Measurements from ENCODE around the gene PRSS53.

The PRSS53 gene

DNA sequence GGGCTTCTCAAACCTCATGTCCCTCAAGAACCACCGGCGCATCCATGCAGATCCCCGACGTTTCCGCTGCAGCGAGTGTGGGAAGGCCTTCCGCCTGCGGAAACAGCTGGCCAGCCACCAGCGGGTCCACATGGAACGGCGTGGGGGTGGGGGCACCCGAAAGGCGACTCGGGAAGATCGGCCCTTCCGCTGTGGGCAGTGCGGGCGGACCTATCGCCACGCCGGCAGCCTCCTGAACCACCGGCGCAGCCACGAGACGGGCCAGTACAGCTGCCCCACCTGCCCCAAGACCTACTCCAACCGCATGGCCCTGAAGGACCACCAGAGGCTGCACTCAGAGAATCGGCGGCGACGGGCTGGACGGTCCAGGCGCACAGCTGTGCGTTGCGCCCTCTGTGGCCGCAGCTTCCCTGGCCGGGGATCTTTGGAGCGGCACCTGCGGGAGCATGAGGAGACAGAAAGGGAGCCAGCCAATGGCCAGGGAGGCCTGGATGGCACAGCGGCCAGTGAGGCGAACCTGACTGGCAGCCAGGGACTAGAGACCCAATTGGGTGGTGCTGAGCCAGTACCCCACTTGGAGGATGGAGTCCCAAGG is 8.6 kb downstream of the PRSS53 start:
- Histone ChIP-seq H3K4me3 (no peak overlapping the region), H3K4me1 (peaks cover 11 to 67% (median 39%) of the 10 kb centered on the region in 10 experiments), H4K20me1 (peaks cover 71 to 98% (median 95%) of the 10 kb centered on the region in 11 experiments), H3K27ac (no peak overlapping the region), H3K4me2 (no peak overlapping the region; a peak in 1 of 22 replicates), H3K9ac (peak overlapping the region in 2 of 11 experiments; percentile 12 to 14; a peak in 1 of 22 replicates), H3K36me3 (peaks cover 87 to 96% (median 89%) of the 10 kb centered on the region in 11 experiments), H3K9me3 (replicated peaks in 1 of 11) (no peaks in the 10 kb centered on the region), H3K27me3 (no peaks in the 10 kb centered on the region)
- no peak for TF ChIP-seq Cebpa-rat (IDR thresholded peaks at IDR 0.05)

DNA sequence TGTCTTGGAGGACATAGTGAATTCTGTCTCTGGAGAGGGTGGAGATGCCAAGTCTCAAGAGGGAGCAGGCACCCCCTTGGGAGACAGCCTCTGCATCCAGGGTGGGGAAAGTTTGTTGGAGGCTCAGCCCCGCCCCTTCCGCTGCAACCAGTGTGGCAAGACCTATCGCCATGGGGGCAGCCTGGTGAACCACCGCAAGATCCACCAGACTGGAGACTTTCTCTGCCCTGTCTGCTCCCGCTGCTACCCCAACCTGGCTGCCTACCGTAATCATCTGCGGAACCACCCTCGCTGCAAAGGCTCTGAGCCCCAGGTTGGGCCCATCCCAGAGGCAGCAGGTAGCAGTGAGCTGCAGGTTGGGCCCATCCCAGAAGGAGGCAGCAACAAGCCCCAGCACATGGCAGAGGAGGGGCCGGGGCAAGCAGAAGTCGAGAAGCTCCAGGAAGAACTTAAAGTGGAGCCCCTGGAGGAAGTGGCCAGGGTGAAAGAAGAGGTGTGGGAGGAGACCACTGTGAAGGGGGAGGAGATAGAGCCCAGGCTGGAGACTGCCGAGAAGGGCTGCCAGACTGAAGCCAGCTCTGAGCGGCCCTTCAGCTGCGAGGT is 9.3 kb downstream of the PRSS53 start:
- peaks cover 64 to 96% (median 88%) of the 10 kb centered on the region in 11 experiments for H4K20me1 ChIP-seq
- no peak overlapping the region for H3K27ac ChIP-seq
- H3K4me2 ChIP-seq = 0 out of 22 replicates have a peak overlapping the region, but pooled peaks of 3 of the 11 experiments have one; percentile 6 to 20 (median 9)
- H3K9ac ChIP-seq = peak overlapping the region in 4 of 11 experiments; percentile 14 to 37 (median 29); a peak in 4 of 22 replicates
- H3K27me3 ChIP-seq = no peaks in the 10 kb centered on the region
- peaks cover 80 to 90% (median 82%) of the 10 kb centered on the region in 11 experiments for H3K36me3 ChIP-seq
- H3K4me3 ChIP-seq = no peak overlapping the region
- TF ChIP-seq Cebpa-rat (IDR thresholded peaks at IDR 0.05) = no peak
- H3K9me3 ChIP-seq (replicated peaks in 1 of 11) = no peaks in the 10 kb centered on the region
- peaks cover 14 to 69% (median 42%) of the 10 kb centered on the region in 10 experiments for H3K4me1 ChIP-seq

DNA sequence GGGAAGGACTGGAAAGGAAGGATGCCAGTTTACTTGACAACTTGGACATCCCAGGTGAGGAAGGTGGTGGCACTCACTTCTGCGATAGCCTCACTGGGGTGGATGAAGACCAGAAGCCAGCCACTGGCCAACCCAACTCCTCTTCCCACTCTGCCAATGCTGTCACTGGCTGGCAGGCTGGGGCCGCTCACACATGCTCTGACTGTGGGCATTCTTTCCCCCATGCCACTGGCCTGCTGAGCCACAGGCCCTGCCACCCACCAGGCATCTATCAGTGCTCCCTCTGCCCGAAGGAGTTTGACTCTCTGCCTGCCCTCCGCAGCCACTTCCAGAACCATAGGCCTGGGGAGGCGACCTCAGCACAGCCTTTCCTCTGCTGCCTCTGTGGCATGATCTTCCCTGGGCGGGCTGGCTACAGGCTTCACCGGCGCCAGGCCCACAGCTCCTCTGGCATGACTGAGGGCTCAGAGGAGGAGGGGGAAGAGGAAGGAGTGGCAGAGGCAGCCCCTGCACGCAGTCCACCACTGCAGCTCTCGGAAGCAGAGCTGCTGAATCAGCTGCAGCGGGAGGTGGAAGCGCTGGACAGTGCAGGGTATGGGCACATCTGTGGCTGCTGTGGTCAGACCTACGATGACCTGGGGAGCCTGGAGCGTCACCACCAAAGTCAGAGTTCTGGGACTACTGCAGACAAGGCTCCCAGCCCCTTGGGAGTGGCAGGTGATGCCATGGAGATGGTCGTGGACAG is 10.0 kb downstream of the PRSS53 start:
- Histone ChIP-seq H4K20me1 (peaks cover 61 to 89% (median 81%) of the 10 kb centered on the region in 11 experiments), H3K9me3 (replicated peaks in 1 of 11) (no peaks in the 10 kb centered on the region), H3K9ac (peak overlapping the region in 6 of 11 experiments; percentile 6 to 37 (median 20); a peak in 5 of 22 replicates), H3K27me3 (no peaks in the 10 kb centered on the region), H3K4me1 (peaks cover 14 to 69% (median 42%) of the 10 kb centered on the region in 10 experiments), H3K4me2 (peak overlapping the region in 4 of 11 experiments; percentile 6 to 20 (median 8); a peak in 2 of 22 replicates), H3K36me3 (peaks cover 73 to 83% (median 76%) of the 10 kb centered on the region in 11 experiments), H3K4me3 (no peak overlapping the region), H3K27ac (no peak overlapping the region)
- TF ChIP-seq Cebpa-rat (IDR thresholded peaks at IDR 0.05) = no peak

DNA sequence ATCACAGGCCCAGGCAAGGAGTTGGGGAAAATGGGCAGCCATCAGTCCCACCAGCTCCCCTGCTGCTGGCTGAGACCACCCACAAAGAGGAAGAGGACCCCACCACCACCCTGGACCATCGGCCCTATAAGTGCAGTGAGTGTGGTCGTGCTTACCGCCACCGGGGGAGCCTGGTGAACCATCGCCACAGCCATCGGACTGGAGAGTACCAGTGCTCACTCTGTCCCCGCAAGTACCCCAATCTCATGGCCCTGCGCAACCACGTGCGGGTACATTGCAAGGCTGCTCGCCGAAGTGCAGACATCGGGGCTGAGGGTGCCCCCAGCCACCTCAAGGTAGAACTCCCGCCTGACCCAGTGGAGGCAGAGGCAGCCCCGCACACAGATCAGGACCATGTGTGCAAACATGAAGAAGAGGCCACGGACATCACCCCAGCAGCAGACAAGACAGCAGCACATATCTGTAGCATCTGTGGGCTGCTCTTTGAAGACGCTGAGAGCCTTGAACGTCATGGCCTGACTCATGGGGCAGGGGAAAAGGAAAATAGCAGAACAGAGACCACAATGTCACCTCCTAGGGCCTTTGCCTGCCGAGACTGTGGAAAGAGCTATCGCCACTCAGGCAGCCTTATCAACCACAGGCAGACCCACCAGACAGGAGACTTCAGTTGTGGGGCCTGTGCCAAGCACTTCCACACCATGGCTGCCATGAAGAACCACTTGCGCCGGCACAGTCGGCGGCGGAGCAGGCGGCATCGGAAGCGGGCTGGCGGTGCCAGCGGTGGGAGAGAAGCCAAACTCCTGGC is 10.9 kb downstream of the PRSS53 start:
- Histone ChIP-seq H3K27ac (no peak overlapping the region), H3K4me1 (peaks cover 14 to 65% (median 42%) of the 10 kb centered on the region in 10 experiments), H3K4me3 (no peak overlapping the region), H3K9me3 (replicated peaks in 1 of 11) (no peaks in the 10 kb centered on the region), H4K20me1 (peaks cover 60 to 81% (median 72%) of the 10 kb centered on the region in 11 experiments), H3K36me3 (peaks cover 65 to 73% (median 68%) of the 10 kb centered on the region in 11 experiments), H3K4me2 (no peak overlapping the region; a peak in 1 of 22 replicates), H3K27me3 (no peaks in the 10 kb centered on the region), H3K9ac (peak overlapping the region in 5 of 11 experiments; percentile 8 to 97 (median 14); a peak in 3 of 22 replicates)
- TF ChIP-seq Cebpa-rat (IDR thresholded peaks at IDR 0.05) = no peak

DNA sequence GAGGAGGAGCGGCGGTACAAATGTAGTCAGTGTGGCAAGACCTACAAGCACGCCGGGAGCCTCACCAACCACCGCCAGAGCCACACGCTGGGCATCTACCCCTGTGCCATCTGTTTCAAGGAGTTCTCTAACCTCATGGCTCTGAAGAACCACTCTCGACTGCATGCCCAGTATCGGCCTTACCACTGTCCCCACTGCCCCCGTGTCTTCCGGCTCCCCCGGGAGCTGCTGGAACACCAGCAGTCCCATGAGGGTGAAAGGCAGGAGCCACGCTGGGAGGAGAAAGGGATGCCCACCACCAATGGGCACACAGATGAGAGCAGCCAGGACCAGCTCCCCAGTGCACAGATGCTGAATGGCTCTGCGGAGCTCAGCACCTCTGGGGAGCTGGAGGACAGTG is 11.7 kb downstream of the PRSS53 start:
- H3K27me3 ChIP-seq = no peaks in the 10 kb centered on the region
- H4K20me1 ChIP-seq = peaks cover 52 to 77% (median 64%) of the 10 kb centered on the region in 11 experiments
- 0 out of 22 replicates have a peak overlapping the region, but pooled peaks of 3 of the 11 experiments have one; percentile 24 to 98 (median 97) for H3K9ac ChIP-seq
- peaks cover 59 to 65% (median 60%) of the 10 kb centered on the region in 11 experiments for H3K36me3 ChIP-seq
- H3K4me1 ChIP-seq = peaks cover 18 to 62% (median 42%) of the 10 kb centered on the region in 10 experiments
- no peak overlapping the region for H3K4me2 ChIP-seq
- no peak overlapping the region for H3K27ac ChIP-seq
- no peak for TF ChIP-seq Cebpa-rat (IDR thresholded peaks at IDR 0.05)
- H3K4me3 ChIP-seq = no peak overlapping the region
- no peaks in the 10 kb centered on the region for H3K9me3 ChIP-seq (replicated peaks in 1 of 11)

DNA sequence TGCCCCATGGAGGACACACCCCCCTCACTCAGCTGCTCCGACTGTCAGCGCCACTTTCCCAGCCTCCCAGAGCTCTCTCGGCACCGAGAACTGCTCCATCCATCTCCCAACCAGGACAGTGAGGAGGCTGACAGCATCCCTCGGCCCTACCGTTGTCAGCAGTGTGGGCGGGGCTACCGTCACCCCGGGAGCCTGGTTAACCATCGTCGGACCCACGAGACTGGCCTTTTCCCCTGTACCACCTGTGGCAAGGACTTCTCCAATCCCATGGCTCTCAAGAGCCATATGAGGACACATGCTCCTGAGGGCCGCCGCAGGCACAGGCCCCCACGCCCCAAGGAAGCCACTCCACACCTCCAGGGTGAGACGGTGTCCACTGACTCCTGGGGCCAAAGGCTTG is 12.4 kb downstream of the PRSS53 start:
- Histone ChIP-seq H3K4me1 (peaks cover 25 to 62% (median 44%) of the 10 kb centered on the region in 10 experiments), H3K4me3 (no peak overlapping the region; a peak in 1 of 20 replicates), H3K36me3 (peaks cover 53 to 63% (median 56%) of the 10 kb centered on the region in 11 experiments), H3K27ac (no peak overlapping the region), H3K27me3 (no peaks in the 10 kb centered on the region), H3K9ac (peak overlapping the region in 9 of 11 experiments; percentile 9 to 98 (median 94); a peak in 8 of 22 replicates), H4K20me1 (peaks cover 45 to 77% (median 62%) of the 10 kb centered on the region in 11 experiments; a peak in 21 of 22 replicates), H3K4me2 (peak overlapping the region in 10 of 11 experiments; percentile 76 to 95 (median 89); a peak in 13 of 22 replicates), H3K9me3 (replicated peaks in 1 of 11) (no peaks in the 10 kb centered on the region)
- no peak for TF ChIP-seq Cebpa-rat (IDR thresholded peaks at IDR 0.05)

- Histone ChIP-seq H4K20me1 (peaks cover 30 to 77% (median 47%) of the 10 kb centered on the region in 11 experiments; a peak in 21 of 22 replicates), H3K9me3 (replicated peaks in 1 of 11) (no peaks in the 10 kb centered on the region), H3K27me3 (no peaks in the 10 kb centered on the region), H3K9ac (peak overlapping the region; percentile 92 to 98 (median 95)), H3K4me2 (peak overlapping the region; percentile 76 to 95 (median 89)), H3K4me1 (peaks cover 29 to 51% (median 42%) of the 10 kb centered on the region in 10 experiments), H3K4me3 (peak overlapping the region; percentile 77 to 96 (median 84)), H3K27ac (peak overlapping the region; percentile 91 to 98 (median 95)), H3K36me3 (peaks cover 38 to 53% (median 41%) of the 10 kb centered on the region in 11 experiments)
- no peak for TF ChIP-seq Cebpa-rat (IDR thresholded peaks at IDR 0.05)
Observed at GRCh38 chr16:31074814-31075183, 13.9 kb downstream of the PRSS53 start.
